Measurements from ENCODE around the gene EPB41L4A.
"Not testable (repeated sequence)": the region's sequence is repeated elsewhere in the genome, so short reads cannot be mapped to it uniquely, and the experiment has no call there.

Gene EPB41L4A

DNA sequence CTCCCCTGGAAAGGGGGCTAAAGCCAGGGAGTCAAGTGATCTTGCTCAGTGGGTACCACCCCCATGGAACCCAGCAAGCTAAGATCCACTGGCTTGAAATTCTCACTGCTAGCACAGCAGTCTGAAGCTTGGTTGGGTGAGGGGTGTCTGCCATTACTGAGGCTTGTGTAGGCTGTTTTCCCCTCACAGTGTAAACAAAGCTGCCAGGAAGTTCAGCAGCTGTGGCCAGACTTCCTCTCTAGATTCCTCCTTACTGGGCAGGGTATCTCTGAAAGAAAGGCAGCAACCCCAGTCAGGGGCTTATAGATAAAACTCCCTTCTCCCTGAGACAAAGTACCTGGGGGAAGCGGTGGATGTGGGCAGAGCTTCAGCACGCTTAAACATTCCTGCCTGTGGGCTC lies 17.1 kb upstream of the EPB41L4A start:
- no peaks in the 10 kb centered on the region for H3K36me3 ChIP-seq (replicated peaks)
- TF ChIP-seq, protein P1, sequence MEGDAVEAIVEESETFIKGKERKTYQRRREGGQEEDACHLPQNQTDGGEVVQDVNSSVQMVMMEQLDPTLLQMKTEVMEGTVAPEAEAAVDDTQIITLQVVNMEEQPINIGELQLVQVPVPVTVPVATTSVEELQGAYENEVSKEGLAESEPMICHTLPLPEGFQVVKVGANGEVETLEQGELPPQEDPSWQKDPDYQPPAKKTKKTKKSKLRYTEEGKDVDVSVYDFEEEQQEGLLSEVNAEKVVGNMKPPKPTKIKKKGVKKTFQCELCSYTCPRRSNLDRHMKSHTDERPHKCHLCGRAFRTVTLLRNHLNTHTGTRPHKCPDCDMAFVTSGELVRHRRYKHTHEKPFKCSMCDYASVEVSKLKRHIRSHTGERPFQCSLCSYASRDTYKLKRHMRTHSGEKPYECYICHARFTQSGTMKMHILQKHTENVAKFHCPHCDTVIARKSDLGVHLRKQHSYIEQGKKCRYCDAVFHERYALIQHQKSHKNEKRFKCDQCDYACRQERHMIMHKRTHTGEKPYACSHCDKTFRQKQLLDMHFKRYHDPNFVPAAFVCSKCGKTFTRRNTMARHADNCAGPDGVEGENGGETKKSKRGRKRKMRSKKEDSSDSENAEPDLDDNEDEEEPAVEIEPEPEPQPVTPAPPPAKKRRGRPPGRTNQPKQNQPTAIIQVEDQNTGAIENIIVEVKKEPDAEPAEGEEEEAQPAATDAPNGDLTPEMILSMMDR (IDR thresholded peaks at IDR 0.05; ENCODE audit: low read depth, low read length, missing control alignments), result no peak
- H3K27me3 ChIP-seq (replicated peaks), result no peaks in the 10 kb centered on the region
- no peak overlapping the region for H3K4me3 ChIP-seq (ENCODE audit: low read depth, low read length)
- in situ Hi-C loops (cut with HindIII; ENCODE audit: low pct_ligation_motif_present, low sequenced_read_pairs), result no loop called here
- no peak for DNase-seq
- no peak overlapping the region for H3K27ac ChIP-seq

DNA sequence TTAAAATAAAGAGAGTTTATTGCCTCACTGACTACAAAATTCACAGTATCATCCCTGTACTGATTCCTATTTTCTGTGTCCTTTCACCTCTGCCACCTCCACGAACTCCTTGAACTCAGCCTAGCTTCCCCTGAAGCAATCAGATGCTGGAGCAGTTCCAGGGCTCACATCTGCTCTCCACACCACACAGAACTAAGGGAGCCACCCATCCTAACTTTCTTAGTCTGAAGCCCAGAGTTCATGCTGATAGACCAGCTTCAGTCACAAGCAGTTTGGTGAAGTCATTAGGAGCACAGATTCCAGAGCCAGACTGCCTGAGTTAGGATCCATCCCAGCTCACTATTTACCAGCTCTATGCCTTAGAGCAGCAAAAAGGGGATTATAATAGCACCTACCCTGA lies 15.6 kb upstream of the EPB41L4A start:
- in situ Hi-C loops (cut with HindIII; ENCODE audit: low pct_ligation_motif_present, low sequenced_read_pairs), result no loop called here
- H3K27me3 ChIP-seq (replicated peaks), result no peaks in the 10 kb centered on the region
- DNase-seq, result no peak
- no peak overlapping the region for H3K27ac ChIP-seq
- no peaks in the 10 kb centered on the region for H3K36me3 ChIP-seq (replicated peaks)
- TF ChIP-seq, protein P1 (IDR thresholded peaks at IDR 0.05; ENCODE audit: low read depth, low read length, missing control alignments), result no peak
- H3K4me3 ChIP-seq (ENCODE audit: low read depth, low read length), result no peak overlapping the region

DNA sequence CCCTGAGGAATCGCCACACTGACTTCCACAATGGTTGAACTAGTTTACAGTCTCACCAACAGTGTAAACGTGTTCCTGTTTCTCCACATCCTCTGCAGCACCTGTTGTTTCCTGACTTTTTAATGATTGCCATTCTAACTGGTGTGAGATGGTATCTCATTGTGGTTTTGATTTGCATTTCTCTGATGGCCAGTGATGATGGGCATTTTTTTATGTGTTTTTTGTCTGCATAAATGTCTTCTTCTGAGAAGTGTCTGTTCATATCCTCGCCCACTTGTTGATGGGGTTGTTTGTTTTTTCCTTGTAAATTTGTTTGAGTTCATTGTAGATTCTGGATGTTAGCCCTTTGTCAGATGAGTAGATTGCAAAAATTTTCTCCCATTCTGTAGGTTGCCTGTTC lies 7.1 kb upstream of the EPB41L4A start:
- in situ Hi-C loops (cut with HindIII; ENCODE audit: low pct_ligation_motif_present, low sequenced_read_pairs); H3K4me3 ChIP-seq (ENCODE audit: low read depth, low read length); DNase-seq; H3K36me3 ChIP-seq (replicated peaks); H3K27me3 ChIP-seq (replicated peaks); H3K27ac ChIP-seq: not testable (repeated sequence)

DNA sequence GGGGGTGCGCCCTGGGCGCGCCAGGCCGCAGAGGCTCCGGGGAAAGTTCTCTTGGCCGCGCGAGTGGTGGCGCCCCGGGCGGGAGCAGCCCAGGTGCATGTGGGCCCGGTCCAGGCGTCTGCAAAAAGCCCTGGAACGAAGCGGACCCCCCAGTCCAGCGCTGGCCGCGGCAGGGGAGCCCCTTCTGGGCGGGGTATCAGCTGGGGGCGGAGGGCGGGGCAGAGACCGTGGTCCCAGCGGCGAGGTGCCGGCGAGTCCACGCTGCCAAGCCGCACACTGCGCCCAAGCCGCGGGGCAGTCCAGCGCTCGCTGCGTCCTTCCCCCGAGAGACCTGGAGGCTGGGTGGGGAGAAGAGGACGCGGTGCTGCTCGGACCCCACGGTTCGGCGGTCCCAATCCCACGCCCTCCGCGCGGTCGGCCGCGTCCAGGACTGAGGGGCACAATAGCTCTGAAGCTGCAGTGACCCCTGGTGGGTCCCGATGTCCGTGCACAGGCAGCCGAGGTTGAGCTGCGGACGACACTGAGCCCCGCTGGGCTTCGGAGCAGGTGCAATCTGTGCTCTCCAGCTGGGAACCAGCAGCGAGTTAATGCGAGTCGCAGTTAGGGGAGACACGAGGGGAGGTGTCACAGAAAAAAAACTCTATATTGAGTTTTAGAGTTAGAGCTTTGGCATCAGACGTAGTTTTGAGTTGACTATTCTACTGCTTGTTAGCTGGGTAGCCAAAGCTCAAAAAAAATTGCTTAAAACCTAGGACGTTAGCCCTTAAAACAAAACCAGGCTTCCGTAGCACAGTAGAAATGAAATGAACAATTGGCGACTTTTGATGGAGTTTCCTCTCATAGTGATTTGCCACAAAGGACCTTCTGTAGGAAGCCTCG lies 1.1 kb upstream of the EPB41L4A start:
- DNase-seq, result peak; percentile 38
- H3K27ac ChIP-seq, result no peak overlapping the region
- in situ Hi-C loops (cut with HindIII; ENCODE audit: low pct_ligation_motif_present, low sequenced_read_pairs), result no loop called here
- H3K36me3 ChIP-seq (replicated peaks), result no peaks in the 10 kb centered on the region
- TF ChIP-seq, protein P1 (IDR thresholded peaks at IDR 0.05; ENCODE audit: low read depth, low read length, missing control alignments), result peak; percentile 92
- H3K27me3 ChIP-seq (replicated peaks), result peaks cover 17% of the 10 kb centered on the region
- H3K4me3 ChIP-seq (ENCODE audit: low read depth, low read length), result peak overlapping the region; percentile 68

DNA sequence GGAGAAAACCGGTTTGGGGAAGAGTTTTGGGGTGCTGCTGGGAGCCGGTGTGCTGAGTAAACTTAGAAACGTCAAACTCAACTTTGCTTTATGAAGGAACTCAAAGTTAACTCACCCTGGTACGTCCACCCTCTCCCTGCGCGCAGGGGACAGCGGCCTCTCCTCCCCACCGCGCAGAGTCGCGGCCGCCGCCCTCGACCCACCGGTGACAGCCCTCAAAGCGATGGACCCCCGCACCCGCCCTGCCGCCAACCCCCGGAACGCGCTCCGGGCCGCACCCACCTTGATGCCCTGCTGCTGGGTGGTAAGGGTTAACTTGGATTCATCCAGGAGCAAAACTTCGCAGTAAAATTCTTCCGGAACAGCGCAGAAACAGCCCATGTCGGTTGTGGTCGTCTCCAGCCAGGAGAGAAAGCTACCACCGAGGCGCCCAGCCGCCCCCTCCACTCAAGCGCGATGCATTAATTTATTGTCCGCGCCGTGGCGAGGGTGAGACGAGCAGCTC lies 366 bp downstream of the EPB41L4A start:
- in situ Hi-C loops (cut with HindIII; ENCODE audit: low pct_ligation_motif_present, low sequenced_read_pairs), result no loop called here
- Histone ChIP-seq H3K27me3 (replicated peaks) (peaks cover 19% of the 10 kb centered on the region), H3K4me3 (ENCODE audit: low read depth, low read length) (peak overlapping the region; percentile 68), H3K27ac (no peak overlapping the region), H3K36me3 (replicated peaks) (no peaks in the 10 kb centered on the region)
- no peak for DNase-seq
- TF ChIP-seq, protein P1 (IDR thresholded peaks at IDR 0.05; ENCODE audit: low read depth, low read length, missing control alignments), result no peak

DNA sequence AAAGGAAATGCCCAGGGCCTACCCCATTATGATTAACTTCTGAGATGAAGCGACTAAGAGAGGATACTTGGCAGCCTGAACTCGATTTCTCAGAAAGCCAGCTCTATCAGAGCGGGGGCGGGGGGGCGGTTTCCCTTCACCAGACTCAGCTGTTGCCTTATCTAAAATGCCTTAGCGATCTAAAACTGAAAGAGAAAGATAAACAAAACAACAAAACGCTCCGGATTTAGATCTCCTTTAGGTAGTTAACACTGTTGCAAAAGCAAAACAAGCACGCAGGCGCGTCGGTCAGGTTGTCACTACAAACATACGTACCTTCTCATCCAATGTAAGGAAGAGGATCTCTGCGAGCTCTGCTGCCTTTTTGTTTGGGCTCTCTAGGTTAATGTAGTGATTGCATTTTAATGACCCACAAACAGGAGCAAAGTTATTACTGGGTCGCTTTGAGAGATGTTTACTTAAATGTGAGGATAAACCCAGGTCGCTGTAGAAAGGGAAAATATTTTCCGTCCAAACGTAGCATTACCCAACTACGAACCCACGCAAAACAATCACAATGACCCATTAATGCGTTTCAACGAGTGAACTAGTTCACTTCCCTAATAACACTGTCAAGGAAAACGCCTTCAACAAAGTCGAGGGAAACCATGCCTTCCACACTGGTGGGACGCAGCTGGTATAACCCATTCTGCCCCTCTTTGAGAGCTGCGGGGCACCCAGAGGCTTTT lies 982 bp downstream of the EPB41L4A start:
- Histone ChIP-seq H3K27me3 (replicated peaks) (peaks cover 19% of the 10 kb centered on the region), H3K4me3 (ENCODE audit: low read depth, low read length) (peak overlapping the region; percentile 68), H3K27ac (no peak overlapping the region), H3K36me3 (replicated peaks) (no peaks in the 10 kb centered on the region)
- DNase-seq, result peak; percentile 30
- in situ Hi-C loops (cut with HindIII; ENCODE audit: low pct_ligation_motif_present, low sequenced_read_pairs), result no loop called here
- TF ChIP-seq, protein P1 (IDR thresholded peaks at IDR 0.05; ENCODE audit: low read depth, low read length, missing control alignments), result no peak

Measured in brain microvascular endothelial cell (primary cell).